Heart left ventricle (tissue), 13 donors: ENCODE measurements around the gene ARF1.

Experiments used
- CTCF ChIP-seq, 12 donors: fragments of 200-600 bp; sonication (generic) in 4 of 12; IDR thresholded peaks; one replicate each; pipeline versions ENCODE4 v1.5.0 to v1.8.0; 2018 to 2022; ENCODE audit warnings: antibody characterized with exemption in 12 of 12, mild to moderate bottlenecking in 5 of 12
- POLR2A ChIP-seq, 2 donors: fragments of 450-650 bp; IDR thresholded peaks; one replicate each; pipeline ENCODE4 v1.6.1; 2017; ENCODE audit warnings: antibody characterized with exemption in 2 of 2, mild to moderate bottlenecking in 2 of 2, moderate library complexity in 2 of 2
- donor health status: ischemic (EF 13 %, LVEDD 7.1; RV severe dilation, severe dysfunction).
- donor health status: DM: no; HTN: yes; CAD: no.
- donor health status: DM: no; HTN: no; CAD: no.
- donor health status: ischemic (EF 25% LVEDD 6.9; RV normal size, moderate dysfunction).
- donor health status: ischemic (EF 25% LVEDD 5.7; RV mildly dilated, moderate dysfunction).
- donor health status: ischemic (EF 35%, LVEDD 5.7; RV mildly dilated, moderate dysfunction).
- donor health status: nonischemic (EF 11% LVEDD 7.7; RV severe dilation, severe dysfunction).
- donor health status: DM: yes; HTN: yes; CAD: no.
- donor health status: PGD.
- donor health status: ischemic (EF 29% LVEDD 5.4; RV normal size, mild dysfunction).
- donor health status: nonischemic (EF 23%, LVEDD 6.1; RV moderate dilation, normal function).

GRCh38 chr1:228039006-228039903 is 43.3 kb upstream of the ARF1 start:
- no peak for TF ChIP-seq POLR2A (IDR thresholded peaks at IDR 0.05)
- TF ChIP-seq CTCF (IDR thresholded peaks at IDR 0.05), result no peak
